ENCODE data around the gene FAM200A. TPM values are rescaled to one million over a fixed set of nuclear protein-coding genes. Genes with fewer than 3 reads are reported as not detected.

FAM200A gene
- total RNA-seq, 4 donors from 2014 or later, result 4.0 to 9.5 (median 6.0) TPM

GRCh38 chr7:99540542-99540941 lies 11.4 kb downstream of the FAM200A start:
- TF ChIP-seq CTCF (IDR thresholded peaks at IDR 0.05; ENCODE audit: low read depth), result no peak

- TF ChIP-seq CTCF (IDR thresholded peaks at IDR 0.05; ENCODE audit: low read depth), result no peak
Observed at GRCh38 chr7:99539213-99539811, 12.6 kb downstream of the FAM200A start.

- no peak for TF ChIP-seq CTCF (IDR thresholded peaks at IDR 0.05; ENCODE audit: low read depth)
Observed at GRCh38 chr7:99535667-99536066, 16.2 kb downstream of the FAM200A start.

GRCh38 chr7:99531354-99531765 lies 20.6 kb downstream of the FAM200A start:
- TF ChIP-seq CTCF (IDR thresholded peaks at IDR 0.05; ENCODE audit: low read depth), result no peak

- TF ChIP-seq CTCF (IDR thresholded peaks at IDR 0.05; ENCODE audit: low read depth), result no peak
Observed at GRCh38 chr7:99525713-99526440, 26.0 kb downstream of the FAM200A start.

- no peak for TF ChIP-seq CTCF (IDR thresholded peaks at IDR 0.05; ENCODE audit: low read depth)
Observed at GRCh38 chr7:99521399-99521798, 30.5 kb downstream of the FAM200A start.

- TF ChIP-seq CTCF (IDR thresholded peaks at IDR 0.05; ENCODE audit: low read depth), result no peak
Observed at GRCh38 chr7:99514050-99514449, 37.9 kb downstream of the FAM200A start.

All from subcutaneous adipose tissue (tissue), 4 donors.